ENCODE data around the gene ISM2. TPM values are rescaled to one million over a fixed set of nuclear protein-coding genes. Genes with fewer than 3 reads are reported as not detected.

Gene ISM2
- total and polyA plus RNA-seq, 9 of the 15 experiments (the other 6 are each of a cell fraction or from before 2014, with no cell fraction given), result 0.08 to 0.11 TPM; not detected in 7

GRCh38 chr14:77508249-77508648 lies 9.6 kb upstream of the ISM2 start:
- intact Hi-C loops (cut with micrococcal nuclease), result no loop called here
- TF ChIP-seq GABPB1 (CRISPR knock-in tag; IDR thresholded peaks at IDR 0.05) (no peak), HDAC3 (IDR thresholded peaks at IDR 0.05; ENCODE audit: borderline replicate concordance, partially characterized antibody) (no peak), RBM15 (IDR thresholded peaks at IDR 0.05; ENCODE audit: insufficient read depth, low read length) (no peak), ZHX1 (conservative IDR thresholded peaks at IDR 0.05; ENCODE audit: low read length) (no peak), BHLHE40 (IDR thresholded peaks at IDR 0.05; ENCODE audit: low read length) (no peak), ZNF277 (CRISPR knock-in tag; IDR thresholded peaks at IDR 0.05; ENCODE audit: borderline replicate concordance) (no peak), NCOR1 (IDR thresholded peaks at IDR 0.05) (no peak), LCOR (CRISPR knock-in tag; IDR thresholded peaks at IDR 0.05) (no peak), ZNF224 (CRISPR knock-in tag; IDR thresholded peaks at IDR 0.05) (no peak)

More at GRCh38 chr14:77508249-77508648, 9.6 kb upstream of the ISM2 start:
- Histone ChIP-seq H3K4me3 (no peak overlapping the region), H3K27me3 (ENCODE audit: control insufficient read depth in 2 of 2, insufficient read depth in 2 of 2, low read length in 2 of 2) (no peaks in the 10 kb centered on the region), H3K9ac (ENCODE audit: insufficient read depth in 1 of 2, low read depth in 2 of 2, low read length in 2 of 2) (no peak overlapping the region), H2AFZ (ENCODE audit: low read depth, low read length) (no peak overlapping the region), H3K9me3 (replicated peaks; ENCODE audit: control insufficient read depth, insufficient read depth, low read depth, low read length) (no peaks in the 10 kb centered on the region), H3K79me2 (ENCODE audit: control insufficient read depth, insufficient read depth, low read length) (no peaks in the 10 kb centered on the region), H3K9me1 (ENCODE audit: control insufficient read depth, insufficient read depth, low read length) (no peaks in the 10 kb centered on the region), H3K27ac (ENCODE audit: extremely low read depth, low read depth, low read length) (no peak overlapping the region), H3K36me3 (ENCODE audit: control insufficient read depth, insufficient read depth, low read length) (peaks cover 22% of the 10 kb centered on the region; the same call in 2 of the 3 replicates), H3K4me2 (ENCODE audit: insufficient read depth, low read length) (no peak overlapping the region), H4K20me1 (replicated peaks; ENCODE audit: control insufficient read depth, insufficient read depth, low read length) (no peaks in the 10 kb centered on the region), H3K4me1 (replicated peaks in 1 of 2; ENCODE audit: control insufficient read depth in 2 of 2, insufficient read depth in 2 of 2, low read length in 2 of 2) (no peaks in the 10 kb centered on the region)
- DNase-seq (ENCODE audit: extremely low read depth in 1 of 4, low spot score in 3 of 4), result no peak
- ATAC-seq, result no peak
- POLR2A ChIA-PET, result interaction anchor here (0.6 kb wide), 1 partner anchor 385 kb away, joined by 3 read pairs; no protein-coding TSS in a partner anchor
- CTCF ChIA-PET (ENCODE audit: low intra/inter-chr PET ratio), result no interaction called here
- in situ Hi-C loops (cut with MboI), result no loop called here
- no TSS peak for BruUV-seq (replicated peaks)
- no peak for FAIRE-seq
- 82% methylated on average over 3 of the region's 4 CpGs for WGBS (ENCODE audit: insufficient coverage, low coverage, missing lambda C conversion rate)
